Measurements from ENCODE around the gene EFCC1.
"Not testable (repeated sequence)": the region's sequence is repeated elsewhere in the genome, so short reads cannot be mapped to it uniquely, and the experiment has no call there.

The EFCC1 gene

DNA sequence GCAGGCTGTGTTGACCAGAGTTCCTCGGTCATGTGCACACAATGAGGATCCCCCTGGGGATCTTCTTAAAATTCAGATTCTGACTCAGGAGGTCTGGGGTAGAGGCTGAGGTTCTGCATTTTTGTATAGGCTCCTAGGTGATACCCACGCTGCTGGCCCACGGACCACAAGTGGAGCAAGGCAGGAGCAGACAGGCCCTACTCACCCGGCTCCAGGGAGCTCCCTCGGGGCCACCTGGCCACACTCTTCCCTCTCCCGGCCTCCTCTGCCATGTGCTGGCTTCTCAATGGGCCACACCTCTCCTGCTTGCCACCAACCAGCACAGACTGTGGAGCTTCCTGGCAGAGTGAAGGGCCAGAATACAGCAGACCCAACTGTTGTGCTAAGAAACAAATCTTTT, 83.4 kb downstream of the EFCC1 start:
- no peaks in the 10 kb centered on the region for H3K27me3 ChIP-seq (replicated peaks in 2 of 5; ENCODE audit: control insufficient read depth in 4 of 5, insufficient read depth in 5 of 5, low read length in 4 of 5)
- H3K4me3 ChIP-seq (ENCODE audit: control insufficient read depth in 1 of 7, extremely low read depth in 1 of 7, insufficient read depth in 4 of 7, low read depth in 2 of 7, low read length in 6 of 7), result no peak overlapping the region
- H3K9me3 ChIP-seq (ENCODE audit: control extremely low read depth in 1 of 5, control insufficient read depth in 4 of 5, insufficient read depth in 2 of 5, low read depth in 1 of 5, low read length in 4 of 5), result no peaks in the 10 kb centered on the region
- no peaks in the 10 kb centered on the region for H3K36me3 ChIP-seq (ENCODE audit: control insufficient read depth in 4 of 4, insufficient read depth in 4 of 4, low read length in 3 of 4)
- no peak overlapping the region for H3K27ac ChIP-seq (ENCODE audit: insufficient read depth in 1 of 2, low read depth in 1 of 2, low read length in 2 of 2, poor library complexity in 1 of 2, severe bottlenecking in 2 of 2)
- WGBS (ENCODE audit: insufficient coverage), result 92% methylated on average over 5 of the region's 6 CpGs
- POLR2A ChIA-PET, result interaction anchor here (1.2 kb wide), 1 partner anchor 68 kb away, joined by 4 read pairs; no protein-coding TSS in a partner anchor
- CTCF ChIA-PET, result interaction anchor here (0.8 to 4.4 kb wide), 9 partner anchors 10 to 113 kb away, joined by 3 to 21 read pairs (median 4); no protein-coding TSS in a partner anchor
- no peak for DNase-seq
- peaks cover 0 to 13% (median 7%) of the 10 kb centered on the region in 4 experiments for H3K4me1 ChIP-seq (ENCODE audit: control extremely low read depth in 1 of 4, control insufficient read depth in 4 of 4, insufficient read depth in 4 of 4, low read length in 3 of 4)

DNA sequence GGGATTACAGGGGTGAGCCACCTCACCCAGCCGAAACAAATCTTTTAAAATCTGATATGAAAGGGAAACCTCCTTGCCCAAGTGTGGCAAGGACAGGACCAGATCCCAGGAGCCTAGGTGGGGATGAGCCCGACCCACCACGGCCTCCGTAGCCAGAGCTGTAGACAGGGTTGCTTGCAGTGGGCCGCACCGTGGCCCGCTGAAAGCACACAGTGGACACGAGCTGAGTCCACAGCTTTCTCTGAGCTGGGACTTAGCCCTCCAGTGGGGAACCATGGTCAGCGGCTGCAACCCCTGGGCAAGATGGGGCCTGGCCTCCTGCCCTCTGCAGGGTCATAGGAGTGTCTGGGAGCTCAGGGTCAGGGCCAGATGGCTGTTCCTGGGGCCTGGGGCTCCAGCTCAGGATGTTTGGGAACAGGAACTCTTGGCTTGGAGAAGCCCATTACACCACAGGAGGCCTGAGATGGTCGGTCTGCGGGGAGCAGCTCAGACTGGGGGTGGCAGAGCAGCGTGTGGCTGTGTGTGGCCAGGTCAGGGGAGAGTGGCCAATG, 84.1 kb downstream of the EFCC1 start:
- Histone ChIP-seq H3K36me3 (ENCODE audit: control insufficient read depth in 4 of 4, insufficient read depth in 4 of 4, low read length in 3 of 4) (no peaks in the 10 kb centered on the region), H3K4me3 (ENCODE audit: control insufficient read depth in 1 of 7, extremely low read depth in 1 of 7, insufficient read depth in 4 of 7, low read depth in 2 of 7, low read length in 6 of 7) (no peak overlapping the region), H3K27me3 (replicated peaks in 2 of 5; ENCODE audit: control insufficient read depth in 4 of 5, insufficient read depth in 5 of 5, low read length in 4 of 5) (no peaks in the 10 kb centered on the region), H3K27ac (ENCODE audit: insufficient read depth in 1 of 2, low read depth in 1 of 2, low read length in 2 of 2, poor library complexity in 1 of 2, severe bottlenecking in 2 of 2) (no peak overlapping the region), H3K9me3 (ENCODE audit: control extremely low read depth in 1 of 5, control insufficient read depth in 4 of 5, insufficient read depth in 2 of 5, low read depth in 1 of 5, low read length in 4 of 5) (no peaks in the 10 kb centered on the region), H3K4me1 (ENCODE audit: control extremely low read depth in 1 of 4, control insufficient read depth in 4 of 4, insufficient read depth in 4 of 4, low read length in 3 of 4) (peaks cover 0 to 13% (median 7%) of the 10 kb centered on the region in 4 experiments)
- WGBS (ENCODE audit: insufficient coverage), result 100% methylated on average over 11 of the region's 12 CpGs
- POLR2A ChIA-PET, result no interaction called here
- CTCF ChIA-PET, result interaction anchor here (0.8 to 4.4 kb wide), 11 partner anchors 11 to 114 kb away, joined by 3 to 21 read pairs (median 5); partner anchors contain the start of gene GP9
- no peak for DNase-seq

DNA sequence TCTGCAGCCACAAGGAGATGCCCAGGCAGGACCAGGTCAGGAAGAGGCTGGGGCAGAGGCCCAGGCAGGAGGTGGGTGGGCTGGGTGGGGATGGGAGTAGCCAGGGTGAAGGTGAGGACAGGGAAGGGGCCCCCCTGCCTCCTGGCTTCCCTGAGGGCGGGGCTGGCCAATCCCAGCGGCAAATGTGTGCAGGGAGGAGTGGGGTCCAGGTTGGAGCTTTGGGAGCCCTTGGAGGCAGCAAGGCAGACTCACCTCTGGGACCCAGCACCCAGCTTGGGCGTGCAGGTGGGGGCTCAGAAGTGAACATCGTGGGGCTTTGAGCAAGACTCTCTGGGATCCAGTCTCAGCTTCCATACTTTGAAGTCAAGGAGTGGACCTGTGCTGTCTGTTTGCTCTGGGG, 84.7 kb downstream of the EFCC1 start:
- ChIA-PET CTCF (interaction anchor here (0.9 to 4.4 kb wide), 9 partner anchors 12 to 114 kb away, joined by 3 to 21 read pairs (median 5); partner anchors contain the start of gene GP9), POLR2A (no interaction called here)
- H3K27me3 ChIP-seq (replicated peaks in 2 of 5; ENCODE audit: control insufficient read depth in 4 of 5, insufficient read depth in 5 of 5, low read length in 4 of 5), result no peaks in the 10 kb centered on the region
- H3K27ac ChIP-seq (ENCODE audit: insufficient read depth in 1 of 2, low read depth in 1 of 2, low read length in 2 of 2, poor library complexity in 1 of 2, severe bottlenecking in 2 of 2), result no peak overlapping the region
- DNase-seq, result no peak
- no peak overlapping the region for H3K4me3 ChIP-seq (ENCODE audit: control insufficient read depth in 1 of 7, extremely low read depth in 1 of 7, insufficient read depth in 4 of 7, low read depth in 2 of 7, low read length in 6 of 7)
- H3K9me3 ChIP-seq (ENCODE audit: control extremely low read depth in 1 of 5, control insufficient read depth in 4 of 5, insufficient read depth in 2 of 5, low read depth in 1 of 5, low read length in 4 of 5), result no peaks in the 10 kb centered on the region
- H3K4me1 ChIP-seq (ENCODE audit: control extremely low read depth in 1 of 4, control insufficient read depth in 4 of 4, insufficient read depth in 4 of 4, low read length in 3 of 4), result peaks cover 0 to 13% (median 7%) of the 10 kb centered on the region in 4 experiments
- H3K36me3 ChIP-seq (ENCODE audit: control insufficient read depth in 4 of 4, insufficient read depth in 4 of 4, low read length in 3 of 4), result no peaks in the 10 kb centered on the region
- WGBS (ENCODE audit: insufficient coverage), result 100% methylated on average over 4 of the region's 4 CpGs

DNA sequence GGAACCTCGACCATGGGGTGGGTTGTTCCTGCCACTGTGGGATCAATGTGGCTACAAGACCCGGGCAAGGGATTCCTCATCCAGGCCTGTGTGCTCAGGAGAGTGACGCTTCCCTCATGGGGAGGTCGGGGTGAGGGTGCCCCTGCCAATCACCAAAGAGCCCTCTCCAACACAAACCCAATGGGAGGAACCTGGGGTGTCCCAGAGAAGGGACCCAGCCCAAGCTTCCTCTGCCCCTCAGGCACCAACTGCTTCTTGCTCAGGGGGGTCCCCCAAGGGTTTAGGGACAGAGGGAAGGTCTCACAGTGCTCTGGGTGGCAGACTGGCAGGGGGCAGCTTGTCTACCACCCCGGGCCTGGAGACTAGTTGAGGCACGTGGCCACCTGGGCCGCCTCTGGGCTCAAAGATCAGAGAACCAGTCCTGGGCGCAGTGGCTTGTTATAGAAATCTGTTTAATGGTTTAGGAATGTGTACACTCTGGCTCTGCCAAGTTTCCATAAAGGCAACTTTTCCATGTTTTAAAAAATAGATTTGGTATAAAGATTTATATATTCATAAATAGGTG, 86.1 kb downstream of the EFCC1 start:
- no peak for DNase-seq
- Histone ChIP-seq H3K36me3 (ENCODE audit: control insufficient read depth in 4 of 4, insufficient read depth in 4 of 4, low read length in 3 of 4) (peaks cover 0 to 4% (median 0%) of the 10 kb centered on the region in 4 experiments), H3K27ac (ENCODE audit: insufficient read depth in 1 of 2, low read depth in 1 of 2, low read length in 2 of 2, poor library complexity in 1 of 2, severe bottlenecking in 2 of 2) (no peak overlapping the region), H3K4me1 (ENCODE audit: control extremely low read depth in 1 of 4, control insufficient read depth in 4 of 4, insufficient read depth in 4 of 4, low read length in 3 of 4) (peaks cover 0 to 5% (median 1%) of the 10 kb centered on the region in 4 experiments), H3K4me3 (ENCODE audit: control insufficient read depth in 1 of 7, extremely low read depth in 1 of 7, insufficient read depth in 4 of 7, low read depth in 2 of 7, low read length in 6 of 7) (no peak overlapping the region), H3K27me3 (replicated peaks in 2 of 5; ENCODE audit: control insufficient read depth in 4 of 5, insufficient read depth in 5 of 5, low read length in 4 of 5) (no peaks in the 10 kb centered on the region), H3K9me3 (ENCODE audit: control extremely low read depth in 1 of 5, control insufficient read depth in 4 of 5, insufficient read depth in 2 of 5, low read depth in 1 of 5, low read length in 4 of 5) (no peaks in the 10 kb centered on the region)
- ChIA-PET POLR2A (interaction anchor here (0.6 kb wide), 1 partner anchor 13 kb away, joined by 3 read pairs; no protein-coding TSS in a partner anchor), CTCF (interaction anchor here (0.7 to 1.1 kb wide), 3 partner anchors 34 to 117 kb away, joined by 3 to 12 read pairs (median 9); no protein-coding TSS in a partner anchor)
- WGBS (ENCODE audit: insufficient coverage), result 85% methylated on average over 4 of the region's 8 CpGs

DNA sequence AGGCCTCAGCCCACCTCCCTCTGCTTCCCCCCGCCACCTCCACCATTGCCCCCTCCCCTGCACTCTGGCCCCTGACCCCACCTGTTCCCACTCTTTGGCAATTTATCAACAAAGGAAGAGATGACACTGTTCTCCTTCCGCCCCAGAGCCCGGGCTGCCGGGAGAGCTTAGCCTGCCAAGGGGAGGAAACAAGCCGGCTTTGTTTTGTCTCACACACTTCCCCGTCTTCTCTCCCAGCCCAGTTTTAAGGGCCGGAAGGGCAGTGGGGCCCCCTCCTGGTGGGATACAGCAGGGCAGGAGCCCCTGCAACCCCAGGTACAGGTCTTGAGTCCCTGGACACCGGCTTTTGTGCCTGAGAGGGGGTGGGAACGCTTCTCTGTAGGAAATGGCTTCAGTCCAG, 86.8 kb downstream of the EFCC1 start:
- H3K4me3 ChIP-seq (ENCODE audit: control insufficient read depth in 1 of 7, extremely low read depth in 1 of 7, insufficient read depth in 4 of 7, low read depth in 2 of 7, low read length in 6 of 7); H3K9me3 ChIP-seq (ENCODE audit: control extremely low read depth in 1 of 5, control insufficient read depth in 4 of 5, insufficient read depth in 2 of 5, low read depth in 1 of 5, low read length in 4 of 5); H3K27ac ChIP-seq (ENCODE audit: insufficient read depth in 1 of 2, low read depth in 1 of 2, low read length in 2 of 2, poor library complexity in 1 of 2, severe bottlenecking in 2 of 2); H3K27me3 ChIP-seq (replicated peaks in 2 of 5; ENCODE audit: control insufficient read depth in 4 of 5, insufficient read depth in 5 of 5, low read length in 4 of 5); H3K36me3 ChIP-seq (ENCODE audit: control insufficient read depth in 4 of 4, insufficient read depth in 4 of 4, low read length in 3 of 4); H3K4me1 ChIP-seq (ENCODE audit: control extremely low read depth in 1 of 4, control insufficient read depth in 4 of 4, insufficient read depth in 4 of 4, low read length in 3 of 4); CTCF ChIA-PET; POLR2A ChIA-PET: not testable (repeated sequence)
- no CpG with 5 or more reads among the region's 9 CpGs for WGBS (ENCODE audit: insufficient coverage)
- DNase-seq, result peak; percentile 54 to 76 (median 72)

DNA sequence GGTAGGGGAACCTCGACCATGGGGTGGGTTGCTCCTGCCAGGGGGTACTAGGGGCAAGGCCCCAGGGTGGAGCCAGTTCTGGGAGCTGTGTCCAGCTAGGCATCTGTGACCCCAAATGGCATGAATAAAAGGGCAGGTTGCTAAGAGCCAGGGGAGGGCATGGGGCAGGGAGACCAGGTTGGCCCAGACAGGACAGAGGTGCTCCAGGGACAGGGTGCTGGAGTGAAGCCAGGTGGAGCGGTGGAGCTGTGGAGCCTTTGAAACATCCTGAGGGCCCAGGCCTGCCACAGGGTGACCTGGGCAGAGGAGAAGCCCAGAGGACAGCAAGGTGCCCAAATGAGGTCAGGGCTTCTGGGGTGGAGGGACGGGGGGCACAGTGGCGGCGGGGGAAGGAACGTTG, 87.2 kb downstream of the EFCC1 start:
- H3K27me3 ChIP-seq (replicated peaks in 2 of 5; ENCODE audit: control insufficient read depth in 4 of 5, insufficient read depth in 5 of 5, low read length in 4 of 5); H3K4me3 ChIP-seq (ENCODE audit: control insufficient read depth in 1 of 7, extremely low read depth in 1 of 7, insufficient read depth in 4 of 7, low read depth in 2 of 7, low read length in 6 of 7); POLR2A ChIA-PET; H3K27ac ChIP-seq (ENCODE audit: insufficient read depth in 1 of 2, low read depth in 1 of 2, low read length in 2 of 2, poor library complexity in 1 of 2, severe bottlenecking in 2 of 2); H3K9me3 ChIP-seq (ENCODE audit: control extremely low read depth in 1 of 5, control insufficient read depth in 4 of 5, insufficient read depth in 2 of 5, low read depth in 1 of 5, low read length in 4 of 5); CTCF ChIA-PET; H3K4me1 ChIP-seq (ENCODE audit: control extremely low read depth in 1 of 4, control insufficient read depth in 4 of 4, insufficient read depth in 4 of 4, low read length in 3 of 4); DNase-seq: not testable (repeated sequence)
- no CpG with 5 or more reads among the region's 6 CpGs for WGBS (ENCODE audit: insufficient coverage)
- peaks cover 0 to 10% (median 0%) of the 10 kb centered on the region in 4 experiments for H3K36me3 ChIP-seq (ENCODE audit: control insufficient read depth in 4 of 4, insufficient read depth in 4 of 4, low read length in 3 of 4)
